GM21515 (cell line): ENCODE results near the gene CTAGE8.
A peak's percentile ranks its signal among the peaks of the same experiment; 100 is the strongest.
"Not testable (repeated sequence)": the region's sequence is repeated elsewhere in the genome, so short reads cannot be mapped to it uniquely, and the experiment has no call there.

ENCODE experiments used
- ATAC-seq: cut with Tn5 transposase; IDR thresholded peaks from one replicate; pipeline ENCODE4 v1.9.1; 2021; ENCODE audit not compliant: unreplicated experiment

The CTAGE8 gene

DNA sequence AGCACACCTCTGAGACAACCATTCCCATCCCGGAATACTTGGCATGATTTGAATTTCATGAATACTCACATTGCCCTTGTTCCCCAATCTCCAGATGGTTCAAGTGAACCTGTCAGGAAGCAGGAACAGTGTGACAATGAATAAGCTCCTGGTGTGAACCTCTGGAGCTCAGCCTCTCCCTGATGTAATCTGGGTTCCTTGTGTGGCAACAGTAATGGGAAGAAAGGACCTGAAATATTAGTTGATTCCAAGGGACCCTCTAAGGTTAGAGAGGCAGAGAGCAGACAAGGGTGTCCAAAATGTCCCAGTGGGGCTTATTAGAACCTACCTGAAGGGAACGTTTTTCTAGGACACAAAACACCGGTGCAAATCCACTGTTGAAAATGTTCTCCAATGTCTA lies 13.0 kb downstream of the CTAGE8 start:
- no peak for ATAC-seq

DNA sequence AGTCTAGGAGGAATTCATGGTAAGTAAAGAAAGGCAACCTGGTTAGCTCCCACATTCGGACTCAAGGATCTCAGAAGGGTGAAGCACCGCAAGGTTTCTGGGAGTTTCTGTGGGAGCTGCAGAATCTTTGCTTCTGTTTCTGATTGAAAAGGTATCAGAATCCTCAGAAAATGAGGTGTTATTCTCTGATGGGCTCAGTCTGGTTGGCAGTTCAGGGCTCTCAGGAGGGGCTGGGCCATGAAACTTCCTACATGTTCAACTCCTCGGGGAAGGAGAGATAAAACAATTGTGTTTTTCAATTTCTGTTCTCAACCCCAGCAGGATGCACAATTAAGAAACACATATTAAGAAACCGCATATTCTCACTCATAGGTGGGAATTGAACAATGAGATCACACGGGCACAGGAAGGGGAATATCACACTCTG lies 13.6 kb downstream of the CTAGE8 start:
- ATAC-seq: no peak

DNA sequence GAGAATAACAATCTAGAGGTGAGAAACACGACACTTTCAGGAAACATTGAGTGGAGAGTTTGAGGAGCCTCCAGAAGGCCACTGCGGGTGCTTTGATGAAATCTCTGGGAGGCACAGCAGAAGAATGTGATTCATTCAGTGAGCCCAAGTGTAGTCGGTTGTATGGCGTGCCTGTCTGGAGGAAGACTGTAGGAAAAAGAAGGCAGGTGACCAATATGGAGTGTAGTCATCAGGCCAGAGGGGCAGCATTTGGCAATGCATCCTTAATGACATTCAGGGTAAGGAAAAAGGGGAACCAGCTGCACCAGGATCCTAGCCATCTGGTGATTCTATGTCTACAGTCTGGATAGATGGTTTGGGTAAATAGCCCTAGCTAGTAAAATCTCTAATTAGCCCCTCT lies 16.8 kb downstream of the CTAGE8 start:
- ATAC-seq: not testable (repeated sequence)

DNA sequence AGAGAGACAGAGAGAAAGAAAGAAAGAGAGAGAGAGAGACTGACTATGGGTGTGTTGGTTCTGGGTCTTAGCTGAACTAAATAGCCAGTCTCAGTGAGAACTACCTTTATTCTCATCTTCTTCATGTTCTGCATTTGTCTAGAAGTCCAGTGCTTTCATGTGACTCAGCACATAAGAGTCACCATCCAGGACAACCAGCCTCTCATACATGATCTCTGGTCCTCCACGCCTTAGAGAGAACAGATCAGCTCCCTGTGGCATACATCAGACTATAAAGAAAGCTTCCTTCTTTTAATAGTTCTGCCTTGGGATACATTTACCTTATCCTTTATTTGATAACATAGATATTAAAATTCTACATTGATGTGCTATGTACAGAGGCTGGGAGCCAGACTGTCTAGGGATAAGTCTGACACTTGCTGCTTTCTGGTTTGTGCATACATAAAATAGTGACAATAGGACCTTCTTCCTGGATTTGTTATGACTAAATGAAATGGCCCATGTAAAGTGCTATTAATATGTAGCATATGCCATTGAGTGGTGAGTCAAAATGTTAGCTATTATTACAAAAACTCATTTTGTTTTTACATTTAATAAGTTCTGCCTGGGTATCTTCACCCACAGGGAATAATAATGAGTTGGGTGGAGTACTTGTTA lies 21.3 kb downstream of the CTAGE8 start:
- ATAC-seq: not testable (repeated sequence)

DNA sequence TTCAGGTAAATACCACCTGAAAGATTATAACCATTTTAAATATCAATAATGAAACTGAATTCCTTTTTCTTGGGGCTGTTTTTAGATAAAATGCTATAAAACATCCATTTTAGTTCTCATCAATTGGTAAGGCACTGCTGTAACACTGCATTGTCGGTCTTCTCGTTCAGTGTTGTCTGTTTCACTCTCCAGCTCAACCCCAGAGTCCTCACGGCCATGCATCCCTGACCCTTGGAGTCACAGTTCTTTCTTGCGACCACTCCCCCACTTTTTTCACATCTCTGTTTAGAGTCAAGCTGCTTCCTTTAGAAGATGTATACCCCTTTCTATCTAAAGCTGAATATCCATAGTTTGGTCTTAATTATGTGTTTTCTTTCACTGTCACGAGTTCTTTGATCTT lies 22.1 kb downstream of the CTAGE8 start:
- not testable (repeated sequence) for ATAC-seq

DNA sequence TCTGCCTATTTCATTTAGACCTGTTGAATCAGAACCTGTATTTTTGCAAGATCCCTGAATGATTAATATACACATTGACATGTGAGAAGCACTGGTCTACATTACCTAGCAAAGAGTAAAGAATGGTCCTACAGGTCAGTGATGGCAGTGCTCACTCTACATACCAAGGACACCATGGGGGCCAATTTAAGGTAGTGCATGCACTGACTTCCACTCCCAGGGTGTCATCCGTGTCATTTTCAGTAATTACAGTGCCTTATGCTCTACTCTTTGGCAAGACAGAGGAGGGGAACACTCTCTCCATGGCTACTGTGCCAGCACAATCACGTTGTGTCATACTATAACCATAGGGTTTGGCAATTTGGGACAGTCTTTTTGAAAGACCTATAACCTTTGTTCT lies 23.7 kb downstream of the CTAGE8 start:
- not testable (repeated sequence) for ATAC-seq

DNA sequence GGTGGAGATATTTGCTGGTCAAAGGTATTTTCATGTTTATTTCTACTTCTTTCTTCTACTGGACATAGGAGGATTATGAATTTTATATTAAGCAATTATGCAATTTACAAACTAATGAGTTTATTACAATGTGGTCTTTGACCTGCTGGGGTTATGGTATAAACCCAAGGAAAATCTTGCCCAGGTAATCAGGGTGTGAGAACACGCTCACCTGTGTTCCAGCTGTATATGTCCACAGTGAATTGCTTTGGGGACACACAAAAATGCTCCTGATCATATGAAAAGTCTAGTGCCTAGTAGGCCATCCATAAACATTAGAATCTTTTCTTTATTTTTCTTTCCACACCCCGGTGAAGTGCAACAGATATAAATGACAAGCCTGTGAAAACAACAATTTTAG lies 29.7 kb downstream of the CTAGE8 start, which contains the start of gene OR2A42:
OR2A42 (minus strand) TSS at position 241 of the 400 bp plus-strand sequence. CDS start 6,762 bp downstream, outside the sequence.
- ATAC-seq: not testable (repeated sequence)

DNA sequence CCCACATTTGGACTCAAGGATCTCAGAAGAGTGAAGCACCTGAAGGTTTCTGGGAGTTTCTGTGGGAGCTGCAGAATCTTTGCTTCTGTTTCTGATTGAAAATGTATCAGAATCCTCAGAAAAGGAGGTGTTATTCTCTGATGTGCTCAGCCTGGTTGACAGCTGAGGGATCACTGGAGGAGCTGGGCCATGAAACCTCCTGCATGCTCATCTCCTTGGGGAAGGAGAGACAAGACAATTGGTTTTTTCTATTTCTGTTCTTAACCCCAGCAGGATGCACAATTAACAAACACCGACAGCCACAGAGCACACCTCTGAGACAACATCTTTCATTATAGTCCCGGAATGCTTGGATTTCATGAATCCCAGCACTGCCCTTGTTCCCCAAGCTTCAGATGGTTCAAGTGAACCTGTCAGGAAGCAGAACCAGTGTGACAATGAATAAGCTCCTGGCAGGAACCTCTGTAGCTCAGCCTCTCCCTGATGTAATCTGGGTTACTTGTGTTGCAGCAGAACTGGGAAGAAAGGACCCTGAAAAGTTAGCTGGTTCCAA lies 30.5 kb downstream of the CTAGE8 start:
- not testable (repeated sequence) for ATAC-seq

DNA sequence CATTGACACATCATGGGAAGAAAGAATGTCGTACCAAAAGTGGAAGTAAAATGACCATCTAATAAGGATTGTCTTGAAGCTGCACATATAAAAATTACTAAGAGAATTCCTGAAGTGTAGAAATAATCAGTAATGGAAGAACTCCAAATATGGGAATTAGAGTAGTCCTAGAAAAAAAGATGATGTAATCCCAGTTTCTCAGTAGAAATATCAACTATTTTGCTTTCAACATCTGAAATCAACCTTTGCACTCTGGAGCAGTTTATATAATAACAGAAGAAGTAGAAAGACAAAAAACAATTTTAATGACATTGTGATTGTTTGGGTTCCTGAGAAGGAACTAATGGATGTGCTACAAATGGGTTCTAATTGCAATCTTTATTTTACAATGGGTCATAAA lies 36.0 kb downstream of the CTAGE8 start:
- not testable (repeated sequence) for ATAC-seq

DNA sequence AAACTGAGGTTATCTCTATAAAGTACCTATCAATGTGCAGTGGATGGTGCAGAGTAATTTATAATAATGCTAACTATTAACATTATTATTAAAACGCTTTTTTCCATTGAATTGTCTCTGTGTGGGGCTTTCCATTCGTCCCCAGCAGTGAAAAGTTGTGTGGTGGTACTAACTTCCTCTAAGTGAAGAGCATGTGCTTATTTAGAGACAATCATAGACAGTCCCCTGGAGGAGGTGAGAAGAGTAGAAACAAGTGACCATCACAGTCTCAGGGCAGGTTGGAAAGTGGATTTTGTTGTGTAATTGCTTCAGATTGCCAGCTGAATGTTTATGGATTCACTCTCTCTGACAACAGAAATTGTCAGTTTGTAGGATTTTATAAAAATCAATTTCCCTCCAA lies 38.1 kb downstream of the CTAGE8 start:
- ATAC-seq: not testable (repeated sequence)

DNA sequence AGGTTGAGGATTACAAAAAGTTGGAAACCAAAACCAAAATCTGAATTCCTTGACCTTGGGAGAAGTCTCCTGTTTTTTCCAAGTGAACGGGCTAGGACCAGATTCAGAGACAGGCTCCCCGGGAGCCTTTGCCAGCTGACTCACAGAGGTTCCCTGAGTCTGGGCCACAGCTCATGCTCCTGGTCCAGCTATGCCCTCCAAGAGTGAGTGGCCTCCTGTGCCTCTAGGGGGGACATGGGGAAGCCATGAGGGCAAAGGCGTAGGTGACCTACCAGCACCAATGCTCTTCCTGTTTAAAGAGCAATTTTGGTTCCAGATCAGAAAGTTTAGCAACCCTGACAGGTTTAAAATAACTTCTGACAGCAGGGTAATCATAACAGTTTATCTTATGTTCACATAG lies 40.3 kb downstream of the CTAGE8 start:
- ATAC-seq: not testable (repeated sequence)

DNA sequence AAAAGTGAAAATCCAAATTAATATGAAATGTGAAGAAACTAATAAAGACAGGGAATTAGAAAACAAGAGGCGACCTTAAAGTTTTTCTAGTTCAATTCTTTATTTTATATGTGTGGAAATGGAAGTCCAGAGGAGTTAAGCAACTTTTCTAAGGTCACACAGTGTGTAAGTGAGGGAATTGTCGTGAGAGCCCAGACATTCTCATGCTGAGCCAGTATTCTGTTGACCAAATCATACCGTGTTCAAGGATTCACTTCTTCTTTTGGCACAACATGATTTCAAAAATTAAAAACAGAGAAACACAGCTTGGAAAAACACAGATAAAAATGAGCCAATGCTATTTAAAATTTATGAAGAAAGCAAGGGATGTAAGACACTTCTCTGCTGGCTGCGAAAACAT lies 42.2 kb downstream of the CTAGE8 start:
- ATAC-seq: not testable (repeated sequence)

DNA sequence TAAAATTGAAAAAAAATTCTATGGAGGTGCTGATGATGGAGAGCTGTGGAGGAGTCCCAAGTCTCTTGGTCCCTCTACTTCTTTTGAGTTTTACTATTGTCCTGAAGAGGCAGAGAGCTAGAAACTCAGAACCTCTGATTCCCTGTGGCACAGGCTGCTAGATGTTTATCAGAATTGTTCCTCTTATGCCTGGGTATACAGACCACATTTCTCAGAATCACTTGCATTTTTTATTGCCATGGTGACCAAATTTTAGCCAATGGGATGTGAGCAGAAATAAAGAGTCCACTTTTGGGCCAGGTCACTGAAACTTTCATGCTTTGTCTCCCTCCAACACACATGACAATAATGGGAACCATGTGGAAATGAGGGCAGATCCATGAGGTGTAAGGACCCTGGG lies 45.4 kb downstream of the CTAGE8 start:
- ATAC-seq: not testable (repeated sequence)

DNA sequence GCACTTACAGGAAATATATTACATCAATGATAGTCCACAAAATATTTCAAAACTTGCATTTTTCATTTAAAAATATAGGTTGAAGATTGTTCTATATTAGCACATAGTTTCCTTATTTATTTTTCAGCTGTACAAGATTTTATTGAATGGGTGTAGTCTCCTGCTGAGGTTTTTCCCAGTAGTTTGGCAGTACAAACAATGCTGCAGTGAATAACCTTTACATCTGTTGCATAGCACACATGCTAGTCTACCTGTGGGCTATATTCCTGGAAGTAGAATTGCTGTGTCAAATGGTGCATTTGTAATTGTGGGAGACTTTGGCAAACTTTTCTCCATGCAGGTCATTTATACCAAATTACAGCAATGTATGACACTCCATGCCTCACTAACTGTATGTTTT lies 48.6 kb downstream of the CTAGE8 start:
- not testable (repeated sequence) for ATAC-seq

DNA sequence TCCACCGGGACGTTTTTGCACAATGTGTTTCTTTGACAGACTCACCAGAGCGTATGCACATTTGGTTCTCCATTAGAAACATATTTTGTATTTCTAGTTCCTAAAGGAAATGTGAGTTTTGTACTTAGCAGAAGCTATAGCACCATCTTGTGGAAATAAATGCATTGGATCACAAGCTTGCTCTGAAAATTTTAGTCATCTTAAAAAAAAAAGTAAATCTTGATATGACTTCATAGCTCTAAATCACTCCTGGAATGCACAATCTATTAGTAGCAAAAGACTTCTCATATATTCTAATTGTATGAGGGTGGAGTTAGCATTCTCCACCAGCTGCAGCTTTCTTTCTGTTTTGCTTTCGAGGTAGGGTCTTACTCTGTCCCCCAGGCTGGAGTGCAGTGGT lies 49.9 kb downstream of the CTAGE8 start:
- ATAC-seq: peak; percentile 51

DNA sequence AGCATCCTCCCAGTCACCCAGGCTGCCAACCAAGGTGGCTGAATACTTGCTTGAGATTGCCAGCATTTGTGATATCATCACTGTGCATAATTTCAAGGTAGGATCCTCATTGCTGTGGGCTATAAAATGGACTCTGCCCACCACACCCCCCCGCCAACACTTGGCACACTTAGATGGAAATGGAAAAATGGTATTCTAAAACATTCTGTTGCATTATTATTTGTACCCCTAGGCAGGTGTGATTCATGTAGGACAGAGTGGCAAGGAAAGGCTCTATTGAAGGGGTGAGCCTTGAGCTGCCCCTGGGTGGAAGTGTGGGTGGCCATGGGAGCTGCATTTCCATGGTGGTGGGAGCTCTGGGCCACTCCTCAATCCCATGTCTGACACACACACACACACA lies 50.5 kb downstream of the CTAGE8 start:
- not testable (repeated sequence) for ATAC-seq

DNA sequence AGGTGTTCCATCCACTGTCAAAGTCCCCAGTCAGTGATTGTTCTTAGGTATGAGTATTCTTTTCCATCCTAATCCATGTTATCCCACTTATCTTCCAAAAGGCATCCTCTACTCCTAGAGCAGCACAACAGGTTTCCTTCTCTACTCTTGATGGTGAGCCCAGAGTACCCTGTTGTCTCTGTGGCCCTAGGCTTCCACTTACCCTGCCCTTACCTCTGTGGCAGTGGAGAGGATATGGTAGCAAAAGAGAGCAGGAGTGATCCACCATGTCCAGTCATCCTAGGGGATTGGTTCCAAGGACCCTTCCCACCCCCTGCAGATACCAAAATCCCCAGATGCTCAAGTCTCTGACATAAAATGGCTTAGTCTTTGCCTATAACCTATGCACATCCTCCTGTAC lies 51.9 kb downstream of the CTAGE8 start:
- not testable (repeated sequence) for ATAC-seq
